EL (cell line): ENCODE measurements around the gene UBE2V1.
A peak's percentile ranks its signal among the peaks of the same experiment; 100 is the strongest.

Experiments
- DNase-seq: peaks from one replicate; pipeline ENCODE4 v3.0.0-alpha.2; 2016

UBE2V1 gene

DNA sequence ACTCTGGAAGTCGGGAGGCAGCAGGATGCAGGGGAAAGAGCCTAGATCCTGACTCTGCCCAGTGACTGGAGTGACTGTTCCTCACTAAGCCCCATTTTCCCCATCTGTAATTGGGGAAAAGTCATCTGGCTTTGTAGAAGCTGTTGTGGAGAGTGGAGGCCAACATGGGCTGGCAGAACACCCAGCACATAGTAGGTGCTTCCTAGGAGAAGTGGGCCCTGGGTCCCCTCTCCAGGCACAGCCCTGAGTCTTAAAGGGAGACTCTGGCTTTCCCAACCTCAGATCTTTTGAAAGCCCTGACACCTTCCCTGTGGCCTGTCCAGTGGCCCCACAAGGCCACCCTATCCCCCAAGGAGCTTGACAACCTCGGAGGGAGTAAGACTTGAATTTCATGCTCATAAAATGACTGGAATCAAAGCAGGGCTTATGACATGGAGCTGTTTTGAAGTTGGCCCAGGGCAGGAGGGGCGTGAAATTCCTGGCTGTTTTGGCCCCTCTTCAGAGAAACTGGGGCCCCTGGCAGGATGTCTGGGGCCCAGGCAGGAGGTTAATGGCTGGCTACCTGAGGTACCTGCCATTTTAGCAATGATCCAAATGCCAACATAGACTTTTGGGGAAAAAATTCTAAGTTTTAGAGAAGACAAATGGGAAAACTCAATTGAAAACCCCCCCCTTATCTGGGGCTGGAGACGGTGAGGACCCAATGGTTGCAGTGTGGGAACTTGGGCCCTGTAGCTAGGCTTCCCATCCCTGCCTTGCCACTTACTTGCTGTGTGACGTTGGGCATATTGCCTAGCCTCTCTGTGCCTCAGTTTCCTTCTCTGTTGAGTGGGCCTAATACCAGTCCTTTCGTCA lies 51.6 kb downstream of the UBE2V1 start:
- DNase-seq = no peak

DNA sequence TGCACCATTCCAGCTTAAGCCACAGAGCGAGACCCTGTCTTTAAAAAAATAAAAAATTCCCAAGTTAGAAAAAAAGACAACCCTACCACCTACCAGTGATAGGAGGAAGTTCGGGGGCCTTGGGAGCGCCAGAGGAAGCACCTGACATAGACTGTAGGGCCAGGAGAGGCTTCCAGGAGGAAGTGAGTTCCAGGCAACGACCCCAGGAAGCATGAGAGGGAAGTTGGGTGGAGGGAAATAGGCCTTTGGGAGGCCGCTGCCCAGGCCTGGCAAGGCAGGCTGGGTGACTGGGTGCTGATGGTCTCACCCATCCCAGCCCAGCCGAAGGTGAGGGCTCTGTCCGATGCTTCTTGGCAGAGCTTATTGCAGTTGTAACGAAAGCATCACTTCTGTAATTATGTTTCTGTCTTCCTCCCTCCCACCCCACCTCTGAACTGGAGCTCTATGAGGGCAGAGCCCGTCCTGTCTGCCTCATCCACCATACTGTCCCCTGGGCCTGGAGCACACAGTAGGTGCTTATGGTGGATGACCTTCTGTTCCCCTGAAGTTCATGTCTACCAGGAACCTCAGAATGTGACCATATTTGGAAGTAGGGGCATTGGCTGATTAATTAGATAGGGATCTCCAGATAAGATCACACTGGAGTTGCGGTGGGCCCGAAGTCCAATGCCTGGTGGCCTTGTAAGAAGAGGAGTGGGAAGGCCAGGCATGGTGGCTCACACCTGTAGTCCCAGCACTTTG lies 54.1 kb downstream of the UBE2V1 start:
- DNase-seq = no peak

DNA sequence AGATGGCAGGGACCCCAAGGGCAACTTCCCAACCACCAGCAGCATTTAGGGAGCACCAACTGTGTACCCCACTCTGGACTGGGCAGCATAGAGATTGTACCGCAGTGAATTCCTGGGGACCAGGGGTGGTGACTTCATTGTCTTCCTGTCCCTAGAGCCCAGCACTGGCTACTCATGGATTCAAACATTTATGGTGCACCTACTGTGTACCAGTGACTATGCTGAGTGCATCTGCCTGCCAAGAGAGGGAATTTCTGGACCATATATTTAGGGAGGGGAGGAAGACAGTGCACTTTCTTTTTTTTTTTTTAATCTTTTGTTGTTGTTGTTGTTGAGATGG lies 55.3 kb downstream of the UBE2V1 start:
- DNase-seq = no peak

DNA sequence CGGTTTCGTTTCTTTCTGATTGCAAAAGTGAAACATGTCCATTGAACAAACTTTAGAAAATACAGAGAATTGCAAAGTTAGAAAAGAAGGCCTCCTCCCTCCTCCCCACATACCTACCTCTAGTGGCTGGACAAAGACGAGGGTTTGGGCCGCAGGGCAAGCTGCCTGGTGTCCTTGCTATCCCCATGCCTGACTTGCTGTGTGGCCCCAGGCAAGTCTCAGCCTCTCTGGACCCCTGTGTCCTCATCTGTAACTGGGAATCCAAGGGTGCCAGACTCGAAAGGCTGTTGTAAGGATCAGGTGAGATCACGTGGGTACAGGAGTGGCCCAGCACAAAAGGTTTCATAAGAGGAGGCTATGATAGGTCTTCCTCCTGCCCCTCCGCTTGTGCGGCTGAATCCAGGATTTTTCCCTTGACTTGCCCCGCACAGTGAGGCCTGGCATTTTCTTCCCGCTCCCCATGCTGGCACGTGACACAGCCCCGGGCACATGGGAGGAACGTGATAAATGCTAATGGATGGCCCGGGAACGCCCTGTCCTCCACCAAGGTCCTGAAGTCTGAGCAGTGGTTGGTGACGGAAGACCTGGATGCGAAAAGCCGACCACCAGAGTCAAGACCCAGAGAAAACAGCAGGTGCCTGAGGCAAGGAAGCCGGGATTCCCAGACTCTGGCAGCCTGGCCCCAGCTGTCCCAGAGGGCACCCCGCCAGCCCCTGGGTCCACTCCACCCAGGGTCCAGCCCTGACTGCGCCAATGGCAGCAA lies 55.8 kb downstream of the UBE2V1 start:
- DNase-seq = no peak

DNA sequence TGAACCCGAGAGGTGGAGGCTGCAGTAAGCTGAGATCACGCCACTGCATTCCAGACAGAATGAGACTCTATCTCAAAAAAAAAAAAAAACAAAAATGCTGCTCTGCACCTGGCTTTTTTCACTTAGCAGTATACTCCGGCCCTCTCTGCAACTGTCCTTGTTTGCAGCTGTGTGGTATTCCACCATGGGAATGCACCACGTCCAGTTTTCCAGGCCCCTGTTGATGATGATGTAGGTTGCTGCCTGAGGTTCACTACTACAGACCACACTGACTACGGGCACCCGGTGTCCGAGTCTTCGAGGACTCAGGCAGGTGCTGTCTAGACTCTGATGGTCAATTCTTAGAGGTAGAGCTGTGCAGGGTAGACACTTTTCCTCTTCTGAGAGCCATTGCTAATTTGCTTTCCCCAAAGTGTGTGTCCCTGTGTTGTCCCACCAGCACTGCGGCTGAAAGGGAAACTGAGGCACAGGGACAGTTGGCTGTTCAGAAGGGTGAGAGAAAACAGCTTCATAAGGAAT lies 56.5 kb downstream of the UBE2V1 start:
- DNase-seq = no peak

DNA sequence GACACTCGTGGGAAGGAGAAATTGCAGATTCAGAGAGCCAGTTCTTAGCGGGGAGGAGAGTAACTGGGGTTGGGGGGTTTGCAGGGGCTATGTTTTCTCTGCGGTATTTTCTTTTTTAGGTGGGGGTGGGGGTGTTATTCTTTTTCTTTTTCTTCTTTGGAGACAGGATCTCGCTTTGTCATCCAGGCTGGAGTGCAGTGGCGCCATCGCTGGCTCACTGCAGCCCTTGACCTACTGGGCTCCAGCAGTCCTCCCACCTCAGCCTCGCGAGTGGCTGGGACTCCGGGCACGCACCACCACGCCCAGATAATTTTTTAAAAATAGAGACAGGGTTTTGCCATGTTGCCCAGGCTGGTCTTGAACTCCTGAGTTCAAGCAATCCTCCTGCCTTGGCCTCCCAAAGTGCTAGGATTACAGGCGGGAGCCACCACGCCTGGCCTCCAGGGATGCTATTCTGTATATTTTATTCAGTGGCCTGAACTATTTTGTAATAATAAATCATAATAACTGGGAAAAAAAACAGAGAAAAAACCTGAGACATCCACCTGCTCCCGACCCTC lies 57.3 kb downstream of the UBE2V1 start:
- DNase-seq = no peak

DNA sequence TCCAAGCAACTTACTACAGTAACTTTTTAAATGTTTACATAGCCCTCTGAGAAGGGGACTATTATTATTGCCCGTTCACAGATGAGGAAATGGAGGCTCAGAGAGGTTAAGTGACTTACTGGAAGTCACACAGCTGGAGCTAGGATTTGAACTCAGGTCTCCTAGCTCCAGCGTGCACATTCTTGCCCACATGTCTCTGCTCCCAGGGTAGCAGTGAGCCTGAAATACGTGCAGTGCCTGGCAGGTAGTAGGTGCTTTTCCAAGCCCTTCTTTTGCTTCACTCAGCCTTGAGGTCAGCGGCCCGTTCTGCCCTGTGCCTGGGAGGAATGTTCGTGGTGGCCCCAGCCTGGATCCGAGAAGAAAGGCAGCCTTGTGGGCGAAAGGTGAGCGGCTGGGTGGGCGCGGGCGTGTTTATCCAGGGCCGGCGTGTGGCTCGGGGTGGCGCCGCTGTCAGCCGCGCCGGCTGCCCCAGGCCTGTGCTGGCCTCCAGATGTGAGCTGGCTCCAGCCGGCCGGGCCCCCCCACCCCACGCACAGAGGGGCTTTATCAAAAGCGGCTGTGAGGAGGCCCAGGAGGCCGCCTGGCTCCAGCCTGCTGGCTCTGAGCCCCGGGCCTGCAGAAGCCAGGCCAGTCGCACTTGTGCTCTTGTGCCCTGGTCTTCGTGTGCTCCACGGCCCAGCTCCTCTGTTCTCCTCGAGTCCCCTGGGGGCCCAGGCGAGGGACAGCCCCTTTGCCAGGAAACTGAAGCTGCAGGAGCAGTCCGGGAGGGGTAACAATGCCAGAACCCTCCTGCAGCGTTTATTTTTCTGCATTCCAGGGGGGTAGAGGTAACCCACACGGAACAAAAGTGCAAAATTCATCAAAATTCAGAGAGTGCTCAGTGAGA lies 58.1 kb downstream of the UBE2V1 start:
- no peak for DNase-seq

DNA sequence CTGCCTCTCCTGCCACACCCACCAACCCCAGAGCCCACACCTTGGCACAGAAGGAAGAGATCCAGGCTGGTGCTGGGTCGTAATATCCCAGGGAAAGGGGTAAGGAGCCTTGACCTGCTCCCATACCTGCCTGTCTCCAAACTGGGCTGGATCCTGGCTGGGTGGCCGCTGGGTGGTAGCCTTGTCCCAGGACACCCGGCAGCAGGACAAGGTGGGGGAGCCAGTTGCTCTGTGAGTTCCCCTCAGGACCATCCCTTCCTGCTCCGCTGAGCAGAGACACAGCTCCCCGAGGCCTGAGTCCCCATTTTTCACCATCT lies 58.8 kb downstream of the UBE2V1 start:
- no peak for DNase-seq

DNA sequence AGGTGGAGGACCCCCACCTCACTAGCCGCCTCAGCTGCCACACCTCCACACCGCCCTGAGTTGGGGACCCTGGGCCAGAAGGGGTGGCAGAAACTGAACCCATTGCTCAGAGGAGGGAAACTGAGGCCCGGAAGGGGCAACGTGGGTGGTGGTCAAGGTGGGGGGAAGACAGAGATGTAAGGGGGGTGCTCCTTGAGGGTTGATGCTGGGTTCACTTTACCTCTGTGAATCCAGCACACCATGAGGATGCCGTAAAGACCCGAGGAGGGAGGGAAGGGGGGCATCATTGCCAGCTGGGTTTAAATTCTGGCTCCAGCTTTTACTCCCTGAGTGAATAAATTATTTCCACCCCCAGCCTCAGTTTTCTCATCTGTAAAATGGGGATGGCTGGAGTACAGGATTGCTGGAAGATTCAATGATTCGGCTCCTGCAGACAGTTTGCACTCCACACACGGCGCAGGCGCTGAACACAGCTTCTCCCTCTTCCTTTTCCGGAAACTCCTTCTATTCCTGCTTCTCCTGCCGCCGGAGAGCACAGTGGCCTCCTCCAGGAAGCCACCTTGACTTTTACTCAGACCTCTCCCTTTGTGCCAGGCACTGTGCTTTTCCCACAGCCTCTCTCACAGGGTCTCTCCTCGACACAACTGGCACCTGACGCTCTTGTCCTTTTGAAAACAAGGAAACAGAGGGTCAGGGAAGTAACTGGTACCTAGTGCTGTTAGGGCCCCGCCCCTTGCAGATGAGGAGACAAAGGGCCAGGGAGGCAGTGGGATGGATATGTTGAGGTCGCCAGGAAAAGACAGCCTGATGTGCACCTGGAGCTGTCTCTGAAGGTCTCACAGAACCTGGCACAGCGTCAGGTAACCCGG lies 59.4 kb downstream of the UBE2V1 start:
- no peak for DNase-seq

DNA sequence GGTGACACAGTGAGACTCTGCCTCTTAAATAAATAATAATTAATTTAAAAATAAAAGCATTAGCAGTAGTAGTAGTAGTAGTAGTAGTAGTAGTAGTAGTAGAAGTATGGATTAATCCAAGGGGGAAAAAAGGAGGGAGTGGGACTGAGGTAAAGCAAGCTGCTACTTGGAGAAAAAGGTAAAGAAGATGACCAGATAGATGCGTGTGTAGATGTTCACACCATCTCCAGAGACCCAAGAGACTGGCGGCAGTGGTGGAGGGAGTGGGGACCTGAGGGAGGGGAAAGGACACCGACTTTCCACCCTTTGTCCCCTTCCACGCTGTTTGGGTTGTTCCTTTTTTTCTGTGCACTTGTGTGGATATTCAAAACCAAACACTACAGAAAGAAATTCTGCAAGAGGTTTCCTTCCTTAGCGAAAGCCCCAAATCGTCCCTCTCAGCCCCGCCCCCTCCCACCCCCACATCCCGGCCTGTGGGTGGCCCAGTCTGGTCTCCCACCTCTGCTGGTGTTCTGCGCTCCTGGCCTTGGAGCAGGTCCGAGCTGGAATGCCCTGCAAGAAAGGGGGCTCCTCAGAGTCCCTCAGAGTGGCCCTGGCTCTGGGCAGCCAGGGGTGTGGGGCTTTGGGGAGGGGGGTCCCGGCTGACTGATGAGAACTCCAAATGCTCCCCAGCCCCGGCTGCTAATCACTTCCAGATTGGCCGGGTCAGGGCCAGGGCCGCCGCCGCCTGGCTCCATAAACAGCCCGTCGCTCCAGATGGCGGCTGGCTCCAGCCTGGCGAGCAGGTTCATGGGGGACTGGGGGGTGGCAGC lies 60.2 kb downstream of the UBE2V1 start:
- no peak for DNase-seq

DNA sequence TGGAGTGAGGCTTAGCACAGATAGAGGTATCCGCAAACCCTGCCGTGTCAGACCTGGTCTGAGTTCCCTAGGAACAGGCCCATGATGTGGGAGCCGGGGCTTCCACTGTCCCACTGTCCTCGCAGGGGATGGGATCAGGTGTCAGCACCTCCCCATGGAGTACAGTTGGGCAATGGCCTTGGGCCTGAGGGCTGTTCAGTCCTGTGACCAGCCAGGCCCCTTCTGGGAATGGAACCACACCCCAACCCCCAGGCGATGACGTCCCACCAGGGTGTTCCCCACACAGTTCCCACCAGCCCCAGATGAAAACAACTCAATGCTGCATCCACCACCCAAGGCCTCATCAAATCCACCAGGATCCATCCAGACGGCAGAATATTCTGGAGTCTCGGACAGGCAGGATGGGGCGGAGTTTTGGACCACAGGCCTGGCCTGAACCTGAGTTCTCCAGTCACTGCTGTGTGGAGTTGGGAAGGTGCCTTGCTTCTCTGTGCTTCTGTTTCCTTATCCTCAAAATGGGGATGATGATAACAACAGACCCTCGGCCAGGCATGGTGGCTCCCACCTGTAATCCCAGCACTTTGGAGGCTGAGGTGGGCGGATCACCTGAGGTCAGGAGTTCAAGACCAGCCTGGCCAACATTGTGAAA lies 62.2 kb downstream of the UBE2V1 start:
- no peak for DNase-seq

DNA sequence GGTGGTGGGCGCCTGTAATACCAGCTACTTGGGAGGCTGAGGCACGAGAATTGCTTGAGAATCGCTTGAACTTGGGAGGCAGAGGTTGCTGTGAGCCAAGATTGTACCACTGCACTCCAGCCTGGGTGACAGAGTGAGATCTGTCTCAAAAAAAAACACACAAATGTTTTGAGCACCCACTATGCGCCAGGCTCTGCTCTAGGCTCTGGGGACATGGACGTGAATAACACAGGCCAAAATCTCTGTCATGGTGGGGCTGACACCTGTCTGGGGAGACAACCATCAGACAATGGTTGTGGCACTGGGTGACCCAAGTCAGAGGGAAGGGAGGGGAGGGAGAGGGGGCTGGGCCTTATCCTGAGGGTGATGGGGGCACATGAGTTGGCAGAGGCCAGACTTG lies 62.7 kb downstream of the UBE2V1 start:
- DNase-seq = no peak

DNA sequence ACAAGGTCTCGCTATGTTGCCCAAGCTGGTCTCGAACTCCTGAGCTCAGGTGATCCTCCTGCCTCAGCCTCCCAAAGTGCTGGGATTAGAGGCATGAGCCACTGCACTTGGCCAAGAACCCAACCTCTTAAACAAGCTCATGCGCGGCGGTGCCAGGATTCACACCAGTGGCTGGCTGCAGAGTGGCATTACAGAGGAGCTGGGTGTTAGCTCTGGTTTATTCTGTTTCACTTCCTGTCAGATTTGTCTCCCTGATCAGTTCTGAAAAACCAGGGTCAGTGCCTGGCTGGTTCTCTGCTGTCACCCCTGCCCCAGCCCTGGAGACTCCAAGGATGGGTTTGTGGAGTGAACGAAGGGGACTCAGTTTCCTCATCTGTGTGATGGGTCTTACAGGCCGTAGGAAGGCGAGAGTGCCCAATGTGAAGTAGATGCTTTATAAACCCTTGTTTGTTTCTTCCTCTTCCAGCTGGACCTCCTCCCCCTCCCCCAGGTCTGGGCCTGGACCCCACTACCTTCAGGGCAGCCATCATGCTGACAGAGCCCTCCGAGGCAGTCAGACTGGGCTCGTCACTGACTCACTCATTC lies 63.4 kb downstream of the UBE2V1 start:
- no peak for DNase-seq

DNA sequence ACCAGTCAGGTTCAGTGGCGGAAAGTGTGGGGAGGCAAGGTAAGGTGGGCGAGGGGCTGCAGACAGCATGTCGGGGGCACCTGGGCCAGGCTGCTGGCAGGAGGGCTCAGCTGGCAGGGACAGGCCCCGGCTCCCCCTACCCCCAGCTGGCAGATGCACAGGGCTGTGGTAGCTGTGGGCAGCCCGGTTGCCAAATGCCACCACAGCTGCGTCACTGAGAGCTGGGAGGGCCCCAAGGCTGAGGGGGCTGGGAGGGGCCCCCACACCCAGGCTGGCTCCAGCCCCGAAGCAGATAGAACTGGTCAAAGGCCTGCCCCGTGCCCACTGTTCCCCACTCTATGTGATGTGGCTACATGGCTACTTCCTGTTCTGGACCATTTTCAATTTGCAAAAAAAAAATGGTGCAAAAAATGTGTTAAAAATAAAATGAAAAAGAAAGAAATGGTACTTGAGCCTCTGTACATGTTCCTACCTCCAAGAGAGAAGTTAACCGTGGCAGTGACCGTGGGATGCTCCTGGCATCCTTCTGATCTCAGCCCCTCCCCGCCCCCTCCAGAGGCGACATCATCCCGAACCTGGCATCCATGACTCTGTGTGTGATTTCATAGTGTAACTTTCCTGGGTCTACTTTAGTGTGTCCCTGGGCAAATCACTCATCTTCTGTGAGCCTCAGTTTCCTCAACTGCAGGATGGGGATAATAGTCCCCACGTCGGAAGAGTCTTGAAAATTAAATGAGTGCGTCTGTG lies 64.4 kb downstream of the UBE2V1 start:
- DNase-seq = no peak

DNA sequence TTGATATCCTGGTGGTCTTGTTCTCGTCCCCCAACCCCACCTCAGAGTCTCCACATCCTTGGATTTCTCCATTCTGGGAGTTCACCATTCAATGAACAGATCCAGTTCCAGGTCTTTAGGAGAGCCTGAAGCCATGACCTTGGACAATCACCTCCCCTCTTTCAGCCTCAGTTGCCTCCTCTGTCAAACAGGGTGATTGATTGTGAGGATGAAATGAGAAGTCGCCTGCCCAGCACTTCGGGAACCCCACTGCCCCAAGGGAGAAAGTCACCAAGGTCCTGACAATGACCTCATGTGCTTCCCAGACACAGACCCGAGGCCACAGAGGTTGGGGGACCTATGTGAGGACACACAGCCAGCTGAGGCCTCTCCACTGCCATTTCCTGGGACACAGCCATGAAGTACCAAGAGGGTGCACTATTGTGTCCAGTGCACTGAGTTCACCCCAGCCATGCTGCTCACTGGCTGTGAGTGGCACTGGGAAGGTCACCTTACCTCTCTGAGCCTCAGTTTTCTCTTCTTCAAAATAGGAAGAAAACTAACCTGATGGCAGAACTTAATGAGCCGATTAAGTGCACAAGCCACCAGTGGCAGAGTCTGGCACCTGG lies 68.5 kb downstream of the UBE2V1 start:
- DNase-seq = no peak

DNA sequence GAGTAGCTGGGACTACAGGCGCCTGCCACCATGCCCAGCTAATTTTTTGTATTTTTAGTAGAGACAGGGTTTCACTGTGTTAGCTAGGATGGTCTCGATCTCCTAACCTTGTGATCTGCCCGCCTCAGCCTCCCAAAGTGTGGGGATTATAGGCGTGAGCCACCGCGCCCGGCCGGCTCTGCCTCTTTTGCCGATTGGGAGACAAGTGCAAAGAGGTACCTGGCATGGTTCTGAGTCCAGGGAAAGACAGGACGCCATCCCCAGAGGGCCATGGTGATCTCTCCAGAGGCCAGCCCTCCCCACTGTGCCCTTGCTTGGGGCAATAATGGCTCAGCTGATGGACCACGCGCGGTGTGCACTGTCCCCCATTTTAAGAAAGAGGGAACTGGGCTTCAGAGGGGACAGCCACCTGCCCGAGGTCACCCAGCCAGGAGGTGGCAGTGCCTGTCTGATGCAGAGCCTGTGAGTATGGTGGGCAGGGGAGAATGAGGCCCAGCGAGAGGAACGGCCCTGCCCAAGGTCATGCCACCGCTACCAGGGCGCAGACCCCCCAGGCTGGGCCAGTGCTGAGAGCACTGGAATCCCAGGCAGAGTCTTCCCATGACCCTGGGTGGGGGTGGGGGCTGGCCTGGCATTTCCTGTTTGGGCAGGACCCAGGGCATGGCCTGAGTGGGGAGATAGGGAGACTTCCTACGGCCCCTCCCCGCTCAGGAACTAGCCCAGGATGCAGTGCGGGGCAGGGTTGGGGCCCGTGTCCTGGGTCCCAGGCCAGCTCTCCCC lies 69.2 kb downstream of the UBE2V1 start:
- peak; percentile 32 for DNase-seq
